Activated T-cell treated with anti-CD3 and anti-CD28 coated beads, Interleukin-2, amount 50 U/mL, for 1 hour (primary cell): ENCODE measurements around the gene KRT39.
A peak's percentile ranks its signal among the peaks of the same experiment; 100 is the strongest.
"Not testable (repeated sequence)": the region's sequence is repeated elsewhere in the genome, so short reads cannot be mapped to it uniquely, and the experiment has no call there.

Experiments
- DNase-seq: peaks from one replicate; pipeline ENCODE4 v3.0.0-alpha.2; 2020

Gene KRT39

DNA sequence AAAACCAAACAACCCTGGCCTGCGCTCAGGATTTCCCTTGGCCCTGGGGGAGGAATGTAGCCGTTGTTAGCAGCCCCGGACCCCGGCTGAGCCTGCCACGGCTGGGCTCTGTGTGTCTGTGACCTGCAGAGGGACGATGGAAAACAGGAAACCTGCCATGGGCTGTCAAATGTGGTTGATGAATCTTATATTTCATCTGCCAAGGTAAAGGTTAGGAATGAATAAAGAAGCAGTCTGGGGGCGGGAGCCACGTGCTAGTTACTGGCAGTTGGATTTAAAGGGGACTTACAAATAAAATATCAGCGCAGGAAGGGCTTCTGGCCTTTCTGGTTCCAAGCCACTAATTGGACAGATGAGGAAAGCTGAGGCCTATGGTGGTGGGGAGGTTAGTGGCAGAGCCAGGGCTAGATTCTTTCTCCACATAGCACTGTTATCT lies 29.3 kb downstream of the KRT39 start, which contains the start of gene KRT23:
KRT23 (minus strand) TSS at position 263 of the 436 bp plus-strand sequence. CDS start 1,043 bp downstream, outside the sequence.
- DNase-seq, result no peak

- no peak for DNase-seq
Measured at GRCh38 chr17:40936976-40937375, 29.8 kb downstream of the KRT39 start.

DNA sequence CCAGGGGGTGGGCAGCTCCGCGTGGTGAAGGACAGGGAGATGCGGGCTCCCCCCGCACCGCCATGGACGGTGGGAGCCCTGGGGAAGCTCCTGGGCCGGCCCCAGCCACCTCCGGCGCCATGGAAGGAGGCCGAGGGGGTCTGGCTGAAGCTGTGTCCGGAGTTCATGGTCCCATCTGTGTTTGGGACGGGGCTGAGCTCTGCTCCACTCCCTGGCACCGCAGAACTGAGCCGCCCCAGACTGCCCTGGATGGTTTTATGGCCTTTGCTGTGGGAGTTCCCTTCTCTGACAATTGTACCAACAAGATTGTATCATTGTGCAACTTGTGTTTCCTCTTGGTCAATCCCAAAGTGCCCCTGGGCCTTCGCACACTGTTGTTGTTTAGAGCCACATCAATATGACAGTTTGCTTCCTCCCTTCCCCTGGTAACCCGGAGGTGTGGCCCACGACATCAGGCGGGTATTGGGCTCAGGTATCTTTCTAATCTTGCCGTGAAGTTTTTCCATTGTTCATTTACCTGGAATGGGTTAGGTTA lies 30.2 kb downstream of the KRT39 start:
- DNase-seq, result no peak

DNA sequence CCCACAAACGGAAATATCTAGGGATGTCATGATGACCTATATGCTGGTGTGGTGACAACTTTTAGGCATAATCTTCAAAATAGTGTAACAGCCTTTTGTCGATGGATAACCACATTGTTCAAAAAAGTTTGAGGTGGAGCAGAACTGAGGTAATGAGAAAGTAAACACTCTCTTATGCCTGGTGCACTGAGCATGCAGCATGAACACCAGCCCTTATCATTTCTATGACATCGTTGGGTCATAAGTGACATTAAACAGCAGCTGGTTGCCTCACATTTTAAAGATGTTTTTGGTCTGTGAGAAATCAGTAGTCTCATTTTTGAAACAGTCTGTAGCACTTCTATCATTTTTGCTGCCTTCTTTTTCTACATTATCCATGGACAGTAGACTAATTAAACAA lies 31.1 kb downstream of the KRT39 start:
- no peak for DNase-seq

DNA sequence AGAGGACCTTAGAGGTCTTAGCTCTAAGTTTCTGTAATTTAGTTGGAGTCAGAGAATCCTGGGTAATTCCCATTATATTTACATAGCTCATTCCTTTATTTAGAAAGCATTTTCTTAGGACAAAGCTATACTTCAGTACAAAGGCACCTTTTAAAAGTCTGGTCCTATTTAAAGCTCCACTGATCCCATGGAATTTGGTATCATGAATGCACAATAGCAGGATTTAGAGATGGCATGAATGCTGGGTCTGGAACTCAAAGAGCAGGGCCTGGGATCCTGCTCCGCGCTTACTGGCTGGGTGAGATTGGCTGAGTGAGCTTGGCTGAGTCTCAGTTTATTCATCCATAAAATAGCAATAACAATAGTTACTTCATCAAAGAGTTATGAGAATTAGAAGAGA lies 34.1 kb downstream of the KRT39 start:
- DNase-seq, result no peak

- DNase-seq, result no peak
Measured at GRCh38 chr17:40931311-40931710, 35.4 kb downstream of the KRT39 start.

GRCh38 chr17:40926341-40926740 lies 40.4 kb downstream of the KRT39 start:
- no peak for DNase-seq

DNA sequence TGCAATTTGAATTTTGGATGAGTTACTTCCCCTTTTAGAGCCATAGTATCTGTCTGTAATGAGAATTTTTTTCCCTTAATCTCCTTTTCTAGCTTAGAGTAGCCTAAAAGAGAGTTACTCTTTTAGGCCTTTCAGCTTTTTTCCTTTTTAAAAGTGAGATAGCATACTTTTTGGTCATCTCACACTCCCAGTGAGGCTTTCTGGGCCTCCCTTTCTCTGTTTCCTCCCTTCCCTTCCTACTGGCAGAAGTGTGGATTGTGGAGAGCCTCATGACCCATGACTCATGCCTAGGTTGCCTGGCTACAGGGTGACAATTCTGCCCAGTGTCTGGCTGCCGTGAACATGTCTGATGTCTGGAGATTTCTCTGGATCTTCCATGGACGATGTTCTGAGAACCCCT lies 44.5 kb downstream of the KRT39 start:
- no peak for DNase-seq

GRCh38 chr17:40921026-40921425 lies 45.7 kb downstream of the KRT39 start:
- no peak for DNase-seq

DNA sequence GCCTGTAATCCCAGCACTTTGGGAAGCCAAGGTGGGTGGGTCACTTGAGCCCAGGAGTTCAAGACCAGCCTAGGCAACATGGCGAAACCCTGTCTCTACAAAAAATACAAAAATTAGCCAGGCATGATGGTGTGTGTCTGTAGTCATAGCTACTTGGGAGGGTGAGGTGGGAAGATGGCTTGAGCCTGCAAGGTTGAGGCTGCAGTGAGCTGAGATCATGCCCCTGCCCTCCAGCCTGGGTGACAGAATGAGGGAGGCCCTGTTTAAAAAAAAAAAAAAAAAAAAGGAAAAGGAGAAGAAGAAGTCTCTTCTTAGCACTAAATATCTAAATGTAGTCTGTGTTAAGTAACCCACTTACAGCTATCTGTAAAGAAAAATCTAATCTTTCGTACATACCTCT lies 49.6 kb downstream of the KRT39 start:
- not testable (repeated sequence) for DNase-seq

DNA sequence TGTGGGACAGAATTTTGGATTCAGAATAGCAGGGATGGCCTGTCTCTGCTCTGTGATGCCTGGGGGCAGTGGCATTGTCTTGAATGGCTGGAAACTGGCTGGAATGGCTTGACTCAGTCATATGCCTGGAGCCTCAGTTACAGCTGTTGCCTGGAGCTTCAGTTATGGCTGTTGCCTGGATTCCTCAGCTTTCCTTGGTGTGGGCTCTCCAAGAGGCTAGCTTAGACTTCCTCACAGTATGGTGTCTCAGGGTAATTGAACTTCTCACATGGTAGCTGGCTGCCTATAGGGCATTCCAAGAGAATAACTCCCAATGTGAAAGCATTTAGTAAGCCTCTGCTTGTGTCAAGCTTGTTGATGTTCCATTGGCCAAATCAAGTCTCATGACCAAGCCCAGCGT lies 50.4 kb downstream of the KRT39 start:
- DNase-seq, result no peak

- DNase-seq, result no peak
Measured at GRCh38 chr17:40915721-40916256, 51.0 kb downstream of the KRT39 start.

DNA sequence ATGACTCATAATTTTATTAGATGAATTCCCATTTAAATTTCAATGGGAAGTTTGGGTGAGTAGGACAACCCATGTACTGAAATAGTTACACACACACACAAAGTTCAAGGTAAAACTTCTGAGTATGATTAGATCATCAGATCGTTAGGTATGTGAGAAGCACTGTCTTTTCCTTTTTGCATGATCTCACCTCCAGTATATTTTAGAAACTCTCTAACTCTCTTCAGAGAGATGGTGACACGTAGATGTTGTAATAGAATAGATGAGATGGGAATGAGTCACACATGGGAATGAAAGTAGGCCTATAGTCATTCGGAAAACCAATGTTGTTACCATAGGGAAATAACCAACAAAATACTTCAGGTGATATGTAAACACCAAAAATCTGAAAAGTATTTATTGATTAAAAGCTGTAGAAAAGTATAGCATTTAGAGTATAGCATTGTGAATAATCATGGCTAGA lies 51.5 kb downstream of the KRT39 start:
- no peak for DNase-seq

GRCh38 chr17:40914075-40914855 lies 52.5 kb downstream of the KRT39 start:
- DNase-seq, result no peak

GRCh38 chr17:40912486-40913210 lies 54.1 kb downstream of the KRT39 start:
- DNase-seq, result no peak

DNA sequence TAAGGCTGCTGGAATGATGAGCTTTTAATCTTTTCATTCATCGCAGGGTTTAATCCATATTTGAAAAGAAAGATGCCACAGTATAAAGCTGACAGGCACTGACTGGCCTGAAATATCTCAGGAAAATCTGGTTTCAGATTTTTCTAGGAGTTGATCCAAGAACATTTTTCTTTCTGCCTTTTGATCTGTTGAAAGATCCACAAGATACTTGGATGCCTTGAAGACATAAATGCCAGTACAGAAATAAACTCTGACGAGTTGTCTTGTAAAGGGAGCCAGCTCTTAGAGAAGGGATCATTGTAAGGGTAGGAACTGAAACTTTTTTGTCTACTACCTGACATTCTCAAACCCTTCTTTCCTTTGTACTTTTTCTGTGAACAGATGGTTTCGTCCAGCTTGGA lies 56.3 kb downstream of the KRT39 start:
- no peak for DNase-seq

GRCh38 chr17:40909755-40910154 lies 57.0 kb downstream of the KRT39 start:
- no peak for DNase-seq

DNA sequence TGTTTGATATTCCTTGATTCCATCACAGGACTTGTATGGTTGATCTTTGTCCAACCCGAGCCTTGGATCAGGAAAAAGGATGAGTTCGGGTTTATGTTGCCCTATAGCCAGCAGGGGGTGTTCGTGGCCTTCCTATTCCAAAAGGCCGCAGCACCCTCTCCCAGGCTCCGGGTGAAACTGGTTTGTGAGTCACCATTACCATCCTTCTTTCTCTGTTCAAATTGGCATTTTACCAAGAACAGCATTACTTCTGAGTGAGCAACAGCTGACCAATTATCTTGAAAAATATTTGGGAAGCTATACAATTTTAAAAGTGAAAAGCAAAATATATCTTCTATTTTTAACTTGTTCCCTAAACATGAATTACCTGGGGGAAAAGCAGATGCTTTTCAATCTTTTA lies 57.4 kb downstream of the KRT39 start:
- DNase-seq, result peak; percentile 56
